SK-N-MC (cell line): ENCODE measurements around the gene DPM1.

Source experiments
- DNase-seq: peaks from one replicate; pipeline ENCODE4 v3.0.0-alpha.2; 2011; ENCODE audit warnings: low read depth, low spot score
- H3K27ac ChIP-seq: fragments of 200-600 bp; sonication (generic); 2 replicates; pipeline ENCODE4 v1.5.1; 2016; ENCODE audit warnings: mixed run types
- H3K36me3 ChIP-seq: fragments of 200-600 bp; sonication (generic); 2 replicates; pipeline ENCODE4 v1.6.1; 2017; ENCODE audit warnings: antibody characterized with exemption, low read length, mixed read lengths; ENCODE audit not compliant: insufficient read depth
- H3K4me3 ChIP-seq: fragments of 200-600 bp; sonication (generic); 2 replicates; pipeline ENCODE4 v1.5.1; 2016
- H3K9ac ChIP-seq: fragments of 200-600 bp; sonication (generic); 2 replicates; pipeline ENCODE4 v1.8.0; 2017; ENCODE audit warnings: mixed run types, mixed read lengths; ENCODE audit not compliant: insufficient read length
- H3K9me3 ChIP-seq: fragments of 200-600 bp; sonication (generic); 2 replicates; pipeline ENCODE4 v1.6.1; 2017; ENCODE audit warnings: low read depth, mild to moderate bottlenecking, antibody characterized with exemption, low read length, moderate library complexity, mixed read lengths
- EZH2 ChIP-seq: fragments of 200-600 bp; sonication (generic); IDR thresholded peaks from one replicate; pipeline ENCODE4 v1.6.1; 2017; ENCODE audit warnings: antibody characterized with exemption
- FOXP2 ChIP-seq: optimal IDR thresholded peaks from 2 replicates; pipeline ENCODE3; 2011; ENCODE audit warnings: mild to moderate bottlenecking, moderate library complexity; ENCODE audit not compliant: insufficient read depth; ENCODE audit errors: extremely low read length, control extremely low read depth
- POLR2AphosphoS5 ChIP-seq: IDR thresholded peaks from 2 replicates; pipeline ENCODE4 v1.6.1; 2012; ENCODE audit warnings: mild to moderate bottlenecking, low read depth, low read length, borderline replicate concordance

Gene DPM1

GRCh38 chr20:50969435-50969834, 11.1 kb upstream of the DPM1 start:
- H3K9me3 ChIP-seq, result no peaks in the 10 kb centered on the region
- no peak for TF ChIP-seq FOXP2
- no peak for TF ChIP-seq POLR2AphosphoS5
- no peak for TF ChIP-seq EZH2
- no peak overlapping the region for H3K4me3 ChIP-seq
- no peak for DNase-seq
- no peaks in the 10 kb centered on the region for H3K36me3 ChIP-seq
- H3K27ac ChIP-seq, result no peak overlapping the region
- no peak overlapping the region for H3K9ac ChIP-seq

GRCh38 chr20:50968289-50968688, 10.0 kb upstream of the DPM1 start:
- H3K36me3 ChIP-seq, result no peaks in the 10 kb centered on the region
- TF ChIP-seq POLR2AphosphoS5 (no peak), EZH2 (no peak), FOXP2 (no peak)
- no peaks in the 10 kb centered on the region for H3K9me3 ChIP-seq
- DNase-seq, result no peak
- no peak overlapping the region for H3K9ac ChIP-seq
- H3K27ac ChIP-seq, result no peak overlapping the region
- H3K4me3 ChIP-seq, result no peak overlapping the region

GRCh38 chr20:50967586-50967985, 9.3 kb upstream of the DPM1 start:
- no peaks in the 10 kb centered on the region for H3K9me3 ChIP-seq
- TF ChIP-seq POLR2AphosphoS5, result no peak
- no peak for TF ChIP-seq EZH2
- no peak for TF ChIP-seq FOXP2
- no peak for DNase-seq
- H3K9ac ChIP-seq, result no peak overlapping the region
- H3K27ac ChIP-seq, result no peak overlapping the region
- no peak overlapping the region for H3K4me3 ChIP-seq
- no peaks in the 10 kb centered on the region for H3K36me3 ChIP-seq

GRCh38 chr20:50959543-50960126, 1.3 kb upstream of the DPM1 start:
- no peak for DNase-seq
- no peaks in the 10 kb centered on the region for H3K9me3 ChIP-seq
- H3K9ac ChIP-seq, result peak overlapping the region; percentile 99
- TF ChIP-seq POLR2AphosphoS5 (no peak), FOXP2 (no peak), EZH2 (no peak)
- H3K27ac ChIP-seq, result no peak overlapping the region
- peaks cover 21% of the 10 kb centered on the region for H3K36me3 ChIP-seq
- peak overlapping the region; percentile 89 for H3K4me3 ChIP-seq

- TF ChIP-seq FOXP2 (no peak), POLR2AphosphoS5 (peak; percentile 63; the same call in 1 of the 2 replicates)
- H3K4me3 ChIP-seq, result peak within 1 kb of the TSS; percentile 89
- H3K9me3 ChIP-seq, result no peaks in the 10 kb centered on the region
- peak; percentile 90 for DNase-seq
- H3K9ac ChIP-seq, result peak within 1 kb of the TSS; percentile 99
- peak within 1 kb of the TSS; percentile 99 for H3K27ac ChIP-seq
- peaks cover 29% of the 10 kb centered on the region for H3K36me3 ChIP-seq
These were observed 547 bp upstream of the DPM1 start, which contains the start of gene MOCS3 for GRCh38 chr20:50958615-50959542. Gene MOCS3 (plus strand): TSS chr20:50958818. CDS start chr20:50958843, 25 bp downstream.

- peak overlapping the region; percentile 99 for H3K9ac ChIP-seq
- DNase-seq, result no peak
- peaks cover 45% of the 10 kb centered on the region for H3K36me3 ChIP-seq
- H3K4me3 ChIP-seq, result peak overlapping the region; percentile 89
- no peak for TF ChIP-seq FOXP2
- no peak for TF ChIP-seq POLR2AphosphoS5
- TF ChIP-seq EZH2, result no peak
- no peaks in the 10 kb centered on the region for H3K9me3 ChIP-seq
- no peak overlapping the region for H3K27ac ChIP-seq
These were observed 1.1 kb downstream of the DPM1 start for GRCh38 chr20:50957276-50957675.

GRCh38 chr20:50953821-50954220, 4.5 kb downstream of the DPM1 start:
- Histone ChIP-seq H3K9me3 (no peaks in the 10 kb centered on the region), H3K4me3 (no peak overlapping the region), H3K9ac (no peak overlapping the region), H3K36me3 (peaks cover 63% of the 10 kb centered on the region), H3K27ac (no peak overlapping the region)
- no peak for TF ChIP-seq POLR2AphosphoS5
- no peak for TF ChIP-seq FOXP2
- no peak for TF ChIP-seq EZH2
- no peak for DNase-seq

GRCh38 chr20:50953196-50953595, 5.1 kb downstream of the DPM1 start:
- no peak for TF ChIP-seq POLR2AphosphoS5
- TF ChIP-seq EZH2, result no peak
- no peak for TF ChIP-seq FOXP2
- no peak overlapping the region for H3K4me3 ChIP-seq
- no peak for DNase-seq
- no peak overlapping the region for H3K9ac ChIP-seq
- H3K27ac ChIP-seq, result no peak overlapping the region
- no peaks in the 10 kb centered on the region for H3K9me3 ChIP-seq
- peaks cover 69% of the 10 kb centered on the region for H3K36me3 ChIP-seq
